ENCODE results near the gene PLCL1.

PLCL1 gene

GRCh38 chr2:197959383-197959782 is 155.0 kb downstream of the PLCL1 start:
- peak in 1 of 2 experiments; percentile 32 for DNase-seq

- DNase-seq, result no peak
Measured at GRCh38 chr2:197960786-197961185, 156.4 kb downstream of the PLCL1 start.

- DNase-seq, result no peak
Measured at GRCh38 chr2:197964720-197965119, 160.3 kb downstream of the PLCL1 start.

GRCh38 chr2:197965756-197966155 is 161.4 kb downstream of the PLCL1 start:
- no peak for DNase-seq

GRCh38 chr2:197969391-197969893 is 165.0 kb downstream of the PLCL1 start:
- no peak for DNase-seq

GRCh38 chr2:197972061-197972460 is 167.7 kb downstream of the PLCL1 start:
- DNase-seq, result no peak

GRCh38 chr2:197972587-197972986 is 168.2 kb downstream of the PLCL1 start:
- DNase-seq, result no peak

- DNase-seq, result no peak
Measured at GRCh38 chr2:197973772-197974171, 169.4 kb downstream of the PLCL1 start.

GRCh38 chr2:197975931-197976519 is 171.6 kb downstream of the PLCL1 start:
- no peak for DNase-seq

- DNase-seq, result no peak
Measured at GRCh38 chr2:197978971-197979370, 174.6 kb downstream of the PLCL1 start.

- DNase-seq, result no peak
Measured at GRCh38 chr2:197982565-197982964, 178.2 kb downstream of the PLCL1 start.

GRCh38 chr2:197985029-197985638 is 180.7 kb downstream of the PLCL1 start:
- DNase-seq, result no peak

GRCh38 chr2:197986977-197987376 is 182.6 kb downstream of the PLCL1 start:
- DNase-seq, result no peak

GRCh38 chr2:197990356-197990755 is 186.0 kb downstream of the PLCL1 start:
- DNase-seq, result no peak

- no peak for DNase-seq
Measured at GRCh38 chr2:197992482-197993133, 188.2 kb downstream of the PLCL1 start.

- DNase-seq, result no peak
Measured at GRCh38 chr2:197993363-197993762, 189.0 kb downstream of the PLCL1 start.

- no peak for DNase-seq
Measured at GRCh38 chr2:197993830-197994229, 189.4 kb downstream of the PLCL1 start.

GRCh38 chr2:197994751-197995150 is 190.4 kb downstream of the PLCL1 start:
- DNase-seq, result no peak

- no peak for DNase-seq
Measured at GRCh38 chr2:197996583-197996982, 192.2 kb downstream of the PLCL1 start.

- peak; percentile 1 to 37 for DNase-seq
Measured at GRCh38 chr2:197997083-197997541, 192.7 kb downstream of the PLCL1 start.

- DNase-seq, result no peak
Measured at GRCh38 chr2:197998702-197999101, 194.3 kb downstream of the PLCL1 start.

- DNase-seq, result no peak
Measured at GRCh38 chr2:198000417-198000816, 196.0 kb downstream of the PLCL1 start.

GRCh38 chr2:198004173-198004572 is 199.8 kb downstream of the PLCL1 start:
- DNase-seq, result no peak
